OCI-LY1 (cell line): ENCODE results near the gene ADARB2.

ENCODE experiments used
- CTCF ChIP-seq: fragments of 200-600 bp; sonication (generic), shearing (Covaris generic); IDR thresholded peaks from 2 replicates; pipeline ENCODE4 v1.5.1; 2017; ENCODE audit warnings: mild to moderate bottlenecking, antibody characterized with exemption, low read length, moderate library complexity, mixed read lengths
- EZH2 ChIP-seq: fragments of 200-600 bp; sonication (generic), shearing (Covaris generic); IDR thresholded peaks from 2 replicates; pipeline ENCODE4 v1.8.0; 2017; ENCODE audit warnings: borderline replicate concordance, mixed run types, mild to moderate bottlenecking, antibody characterized with exemption, low read length, moderate library complexity, mixed read lengths

GRCh38 chr10:1409392-1409791 is 327.9 kb downstream of the ADARB2 start:
- TF ChIP-seq CTCF (no peak), EZH2 (no peak)
